Heart left ventricle (tissue), 13 donors: Measurements from ENCODE around the gene TLE1.

ENCODE experiments used
- POLR2A ChIP-seq, 2 donors: fragments of 450-650 bp; IDR thresholded peaks; one replicate each; pipeline ENCODE4 v1.6.1; 2017; ENCODE audit warnings: antibody characterized with exemption in 2 of 2, mild to moderate bottlenecking in 2 of 2, moderate library complexity in 2 of 2
- TF ChIP-seq, protein P1 (sequence below), 12 donors: fragments of 200-600 bp; sonication (generic) in 4 of 12; IDR thresholded peaks; one replicate each; pipeline versions ENCODE4 v1.5.0 to v1.8.0; 2018 to 2022; ENCODE audit warnings: antibody characterized with exemption in 12 of 12, mild to moderate bottlenecking in 5 of 12
- donor health status: ischemic (EF 13 %, LVEDD 7.1; RV severe dilation, severe dysfunction).
- donor health status: DM: no; HTN: yes; CAD: no.
- donor health status: DM: no; HTN: no; CAD: no.
- donor health status: ischemic (EF 25% LVEDD 6.9; RV normal size, moderate dysfunction).
- donor health status: ischemic (EF 25% LVEDD 5.7; RV mildly dilated, moderate dysfunction).
- donor health status: ischemic (EF 35%, LVEDD 5.7; RV mildly dilated, moderate dysfunction).
- donor health status: nonischemic (EF 11% LVEDD 7.7; RV severe dilation, severe dysfunction).
- donor health status: DM: yes; HTN: yes; CAD: no.
- donor health status: PGD.
- donor health status: ischemic (EF 29% LVEDD 5.4; RV normal size, mild dysfunction).
- donor health status: nonischemic (EF 23%, LVEDD 6.1; RV moderate dilation, normal function).

DNA sequence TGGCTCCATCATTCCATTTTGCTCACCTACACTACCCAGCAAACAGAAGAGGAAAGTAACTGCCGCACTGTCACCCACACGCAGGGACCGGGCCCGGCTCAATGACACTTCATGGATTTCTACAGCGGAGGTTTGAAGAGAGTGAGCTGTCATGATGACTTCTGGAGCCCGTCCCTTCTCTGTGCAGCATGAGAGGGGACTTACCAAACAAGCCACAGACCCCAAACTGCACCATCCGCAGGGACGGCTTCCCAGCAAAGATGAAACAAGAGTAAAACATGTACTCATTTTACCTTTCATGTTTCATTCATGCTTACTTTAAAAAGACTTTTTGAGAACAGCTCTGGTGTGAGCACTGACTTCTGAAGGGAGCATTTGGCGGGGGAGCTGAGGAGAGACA, 99.5 kb downstream of the TLE1 start:
- TF ChIP-seq, protein P1, sequence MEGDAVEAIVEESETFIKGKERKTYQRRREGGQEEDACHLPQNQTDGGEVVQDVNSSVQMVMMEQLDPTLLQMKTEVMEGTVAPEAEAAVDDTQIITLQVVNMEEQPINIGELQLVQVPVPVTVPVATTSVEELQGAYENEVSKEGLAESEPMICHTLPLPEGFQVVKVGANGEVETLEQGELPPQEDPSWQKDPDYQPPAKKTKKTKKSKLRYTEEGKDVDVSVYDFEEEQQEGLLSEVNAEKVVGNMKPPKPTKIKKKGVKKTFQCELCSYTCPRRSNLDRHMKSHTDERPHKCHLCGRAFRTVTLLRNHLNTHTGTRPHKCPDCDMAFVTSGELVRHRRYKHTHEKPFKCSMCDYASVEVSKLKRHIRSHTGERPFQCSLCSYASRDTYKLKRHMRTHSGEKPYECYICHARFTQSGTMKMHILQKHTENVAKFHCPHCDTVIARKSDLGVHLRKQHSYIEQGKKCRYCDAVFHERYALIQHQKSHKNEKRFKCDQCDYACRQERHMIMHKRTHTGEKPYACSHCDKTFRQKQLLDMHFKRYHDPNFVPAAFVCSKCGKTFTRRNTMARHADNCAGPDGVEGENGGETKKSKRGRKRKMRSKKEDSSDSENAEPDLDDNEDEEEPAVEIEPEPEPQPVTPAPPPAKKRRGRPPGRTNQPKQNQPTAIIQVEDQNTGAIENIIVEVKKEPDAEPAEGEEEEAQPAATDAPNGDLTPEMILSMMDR (IDR thresholded peaks at IDR 0.05), result no peak
- TF ChIP-seq POLR2A (IDR thresholded peaks at IDR 0.05), result no peak
